ENCODE measurements around the gene PTDSS2. TPM values are rescaled to one million over a fixed set of nuclear protein-coding genes. Genes with fewer than 3 reads are reported as not detected.

The PTDSS2 gene
- total and polyA plus RNA-seq, 5 donors from 2014 or later, result 6.1 to 19.3 (median 7.0) TPM

- Histone ChIP-seq H3K4me1 (ENCODE audit: control insufficient read depth, insufficient read depth, low read length, poor library complexity, severe bottlenecking) (peaks cover 45% of the 10 kb centered on the region), H3K27me3 (ENCODE audit: control insufficient read depth, insufficient read depth, low read length) (no peaks in the 10 kb centered on the region), H3K9me3 (ENCODE audit: control insufficient read depth in 2 of 2, low read length in 2 of 2) (no peaks in the 10 kb centered on the region), H3K27ac (ENCODE audit: insufficient read depth, low read length, poor library complexity, severe bottlenecking) (no peak overlapping the region), H3K36me3 (ENCODE audit: control insufficient read depth, insufficient read depth, low read length) (no peaks in the 10 kb centered on the region), H3K4me3 (ENCODE audit: low read depth, low read length) (no peak overlapping the region)
- H3K27me3 Mint-ChIP-seq, result no peaks in the 10 kb centered on the region
- no peak for ATAC-seq (ENCODE audit: low read depth in 2 of 2)
- no peaks in the 10 kb centered on the region for H3K9me3 Mint-ChIP-seq
- peak overlapping the region in 1 of 3 donors; percentile 42 for H3K27ac Mint-ChIP-seq
- no peak overlapping the region for H3K4me3 Mint-ChIP-seq
- peaks cover 0 to 35% (median 14%) of the 10 kb centered on the region in 4 donors for H3K4me1 Mint-ChIP-seq
- peaks cover 8% of the 10 kb centered on the region for H3K36me3 Mint-ChIP-seq
- DNase-seq, result no peak
Observed at GRCh38 chr11:438101-438844, 11.8 kb upstream of the PTDSS2 start.

GRCh38 chr11:439315-440064 is 10.6 kb upstream of the PTDSS2 start:
- H3K36me3 Mint-ChIP-seq, result peaks cover 8% of the 10 kb centered on the region
- H3K9me3 ChIP-seq (ENCODE audit: control insufficient read depth in 2 of 2, low read length in 2 of 2), result no peaks in the 10 kb centered on the region
- peak overlapping the region in 1 of 3 donors; percentile 65 for H3K27ac Mint-ChIP-seq
- H3K27me3 Mint-ChIP-seq, result no peaks in the 10 kb centered on the region
- no peaks in the 10 kb centered on the region for H3K9me3 Mint-ChIP-seq
- H3K4me3 Mint-ChIP-seq, result peak overlapping the region in 2 of 4 donors; percentile 18 to 69
- H3K27me3 ChIP-seq (ENCODE audit: control insufficient read depth, insufficient read depth, low read length), result no peaks in the 10 kb centered on the region
- no peak for DNase-seq
- no peaks in the 10 kb centered on the region for H3K36me3 ChIP-seq (ENCODE audit: control insufficient read depth, insufficient read depth, low read length)
- no peak for ATAC-seq (ENCODE audit: low read depth in 2 of 2)
- peaks cover 0 to 35% (median 14%) of the 10 kb centered on the region in 4 donors for H3K4me1 Mint-ChIP-seq
- no peak overlapping the region for H3K4me3 ChIP-seq (ENCODE audit: low read depth, low read length)
- H3K27ac ChIP-seq (ENCODE audit: insufficient read depth, low read length, poor library complexity, severe bottlenecking), result no peak overlapping the region
- peaks cover 45% of the 10 kb centered on the region for H3K4me1 ChIP-seq (ENCODE audit: control insufficient read depth, insufficient read depth, low read length, poor library complexity, severe bottlenecking)

GRCh38 chr11:440065-441042 is 9.7 kb upstream of the PTDSS2 start:
- ATAC-seq (ENCODE audit: low read depth in 2 of 2) (no peak), DNase-seq (no peak)
- H3K36me3 Mint-ChIP-seq, result peaks cover 5% of the 10 kb centered on the region
- Histone ChIP-seq H3K4me1 (ENCODE audit: control insufficient read depth, insufficient read depth, low read length, poor library complexity, severe bottlenecking) (peaks cover 45% of the 10 kb centered on the region), H3K36me3 (ENCODE audit: control insufficient read depth, insufficient read depth, low read length) (no peaks in the 10 kb centered on the region), H3K27me3 (ENCODE audit: control insufficient read depth, insufficient read depth, low read length) (no peaks in the 10 kb centered on the region), H3K9me3 (ENCODE audit: control insufficient read depth in 2 of 2, low read length in 2 of 2) (no peaks in the 10 kb centered on the region), H3K4me3 (ENCODE audit: low read depth, low read length) (no peak overlapping the region), H3K27ac (ENCODE audit: insufficient read depth, low read length, poor library complexity, severe bottlenecking) (no peak overlapping the region)
- peak overlapping the region in 1 of 3 donors; percentile 67 for H3K27ac Mint-ChIP-seq
- peak overlapping the region; percentile 68 to 81 (median 69) for H3K4me3 Mint-ChIP-seq
- H3K4me1 Mint-ChIP-seq, result peaks cover 0 to 35% (median 12%) of the 10 kb centered on the region in 4 donors
- H3K27me3 Mint-ChIP-seq, result no peaks in the 10 kb centered on the region
- H3K9me3 Mint-ChIP-seq, result no peaks in the 10 kb centered on the region

- Mint-ChIP-seq H3K27me3 (no peaks in the 10 kb centered on the region), H3K36me3 (peaks cover 5% of the 10 kb centered on the region), H3K27ac (peak overlapping the region in 1 of 3 donors; percentile 91), H3K9me3 (no peaks in the 10 kb centered on the region), H3K4me1 (peaks cover 0 to 35% (median 12%) of the 10 kb centered on the region in 4 donors), H3K4me3 (peak overlapping the region; percentile 46 to 81 (median 59))
- Histone ChIP-seq H3K9me3 (ENCODE audit: control insufficient read depth in 2 of 2, low read length in 2 of 2) (no peaks in the 10 kb centered on the region), H3K27me3 (ENCODE audit: control insufficient read depth, insufficient read depth, low read length) (no peaks in the 10 kb centered on the region), H3K36me3 (ENCODE audit: control insufficient read depth, insufficient read depth, low read length) (no peaks in the 10 kb centered on the region), H3K4me1 (ENCODE audit: control insufficient read depth, insufficient read depth, low read length, poor library complexity, severe bottlenecking) (peaks cover 45% of the 10 kb centered on the region), H3K27ac (ENCODE audit: insufficient read depth, low read length, poor library complexity, severe bottlenecking) (no peak overlapping the region), H3K4me3 (ENCODE audit: low read depth, low read length) (no peak overlapping the region)
- ATAC-seq (ENCODE audit: low read depth in 2 of 2), result no peak
- no peak for DNase-seq
Observed at GRCh38 chr11:441043-441417, 9.0 kb upstream of the PTDSS2 start.

GRCh38 chr11:441418-442274 is 8.4 kb upstream of the PTDSS2 start, which contains the start of gene ANO9:
TSS of gene ANO9 (minus strand) at chr11:442011. CDS start at chr11:441926, 85 bp downstream.
- H3K36me3 Mint-ChIP-seq, result peaks cover 5% of the 10 kb centered on the region
- ATAC-seq (ENCODE audit: low read depth in 2 of 2) (peak; percentile 79 to 87), DNase-seq (peak; percentile 49 to 77 (median 59))
- H3K4me1 Mint-ChIP-seq, result peaks cover 0 to 32% (median 9%) of the 10 kb centered on the region in 4 donors
- H3K4me3 Mint-ChIP-seq, result peak within 1 kb of the TSS; percentile 54 to 82 (median 77)
- H3K9me3 ChIP-seq (ENCODE audit: control insufficient read depth in 2 of 2, low read length in 2 of 2), result no peaks in the 10 kb centered on the region
- H3K36me3 ChIP-seq (ENCODE audit: control insufficient read depth, insufficient read depth, low read length), result no peaks in the 10 kb centered on the region
- no peaks in the 10 kb centered on the region for H3K27me3 ChIP-seq (ENCODE audit: control insufficient read depth, insufficient read depth, low read length)
- no peaks in the 10 kb centered on the region for H3K9me3 Mint-ChIP-seq
- H3K27me3 Mint-ChIP-seq, result no peaks in the 10 kb centered on the region
- H3K4me1 ChIP-seq (ENCODE audit: control insufficient read depth, insufficient read depth, low read length, poor library complexity, severe bottlenecking), result peaks cover 45% of the 10 kb centered on the region
- peak within 1 kb of the TSS; percentile 62 for H3K27ac ChIP-seq (ENCODE audit: insufficient read depth, low read length, poor library complexity, severe bottlenecking)
- no peak within 1 kb of the TSS for H3K4me3 ChIP-seq (ENCODE audit: low read depth, low read length)
- peak within 1 kb of the TSS; percentile 44 to 91 (median 62) for H3K27ac Mint-ChIP-seq

- Mint-ChIP-seq H3K4me3 (peak overlapping the region in 2 of 4 donors; percentile 49 to 55), H3K27me3 (no peaks in the 10 kb centered on the region), H3K4me1 (peaks cover 0 to 26% (median 5%) of the 10 kb centered on the region in 4 donors), H3K27ac (peak overlapping the region in 1 of 3 donors; percentile 76), H3K9me3 (no peaks in the 10 kb centered on the region), H3K36me3 (no peaks in the 10 kb centered on the region)
- Histone ChIP-seq H3K4me1 (ENCODE audit: control insufficient read depth, insufficient read depth, low read length, poor library complexity, severe bottlenecking) (peaks cover 40% of the 10 kb centered on the region), H3K9me3 (ENCODE audit: control insufficient read depth in 2 of 2, low read length in 2 of 2) (no peaks in the 10 kb centered on the region), H3K36me3 (ENCODE audit: control insufficient read depth, insufficient read depth, low read length) (no peaks in the 10 kb centered on the region), H3K4me3 (ENCODE audit: low read depth, low read length) (no peak overlapping the region), H3K27me3 (ENCODE audit: control insufficient read depth, insufficient read depth, low read length) (no peaks in the 10 kb centered on the region), H3K27ac (ENCODE audit: insufficient read depth, low read length, poor library complexity, severe bottlenecking) (no peak overlapping the region)
- DNase-seq, result no peak
- ATAC-seq (ENCODE audit: low read depth in 2 of 2), result no peak
Observed at GRCh38 chr11:442611-443081, 7.4 kb upstream of the PTDSS2 start.
